Measurements from ENCODE around the gene CRCP.

- TF ChIP-seq CTCF (conservative IDR thresholded peaks at IDR 0.05; ENCODE audit: low read depth, low read length) (no peak), EZH2 (IDR thresholded peaks at IDR 0.05; ENCODE audit: borderline replicate concordance, low read depth, low read length, poor library complexity, severe bottlenecking) (no peak)
Measured at GRCh38 chr7:66173856-66174255, 59.2 kb downstream of the CRCP start.

Measured in A673 (cell line).